Measurements from ENCODE around the gene SLCO4A1.

Gene SLCO4A1

DNA sequence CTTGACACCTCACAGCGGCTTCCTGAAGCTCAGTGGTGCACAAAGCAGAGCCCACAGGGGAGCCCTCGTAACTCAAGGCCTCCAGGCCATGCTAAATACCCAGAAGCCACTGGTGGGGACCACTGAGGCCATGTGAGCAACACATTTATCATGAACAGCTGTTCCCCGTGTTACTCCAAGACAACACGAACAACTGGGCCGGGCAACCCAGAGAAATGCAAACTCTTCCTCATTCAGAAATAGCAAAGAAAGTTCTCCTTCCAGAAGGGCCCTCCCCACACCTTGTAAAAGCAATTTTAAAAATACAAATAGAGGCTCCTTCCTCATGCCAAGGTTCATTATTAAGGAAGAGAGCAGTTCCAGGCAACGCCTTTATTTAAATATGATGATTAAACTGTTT is 36.3 kb upstream of the SLCO4A1 start:
- DNase-seq (ENCODE audit: low read depth in 1 of 2, low spot score in 1 of 2): no peak

DNA sequence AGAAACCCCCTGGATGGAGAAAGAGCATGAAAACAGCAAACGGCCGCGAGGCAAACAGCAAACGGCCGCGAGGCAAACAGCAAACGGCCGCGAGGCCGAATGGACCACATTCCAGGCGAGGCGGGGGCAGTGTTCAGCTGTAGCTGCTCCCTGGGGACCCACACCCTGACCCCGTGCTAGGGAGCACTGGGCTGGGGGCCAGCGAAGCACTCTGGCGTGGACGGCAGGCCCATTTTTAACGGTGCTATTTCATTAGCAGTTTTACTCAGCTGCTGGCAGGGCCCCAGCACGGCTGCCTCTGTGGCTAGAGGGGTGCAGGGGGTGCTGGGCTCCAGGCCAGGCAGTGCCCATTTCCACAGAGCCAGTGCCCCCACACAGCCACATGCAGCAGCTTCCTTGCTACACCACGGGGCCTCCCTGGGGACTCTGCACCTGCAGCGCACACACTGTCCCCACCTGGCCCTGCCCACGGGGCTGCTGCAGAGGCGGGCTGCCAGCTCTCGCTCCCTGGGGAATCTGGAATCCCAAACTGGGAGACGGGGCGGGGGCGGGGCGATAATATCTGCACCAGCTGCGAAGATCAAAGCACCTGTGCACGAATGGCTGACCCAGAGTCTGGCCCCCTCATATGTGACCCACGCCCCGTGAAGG is 35.6 kb upstream of the SLCO4A1 start:
- DNase-seq (ENCODE audit: low read depth in 1 of 2, low spot score in 1 of 2): no peak

DNA sequence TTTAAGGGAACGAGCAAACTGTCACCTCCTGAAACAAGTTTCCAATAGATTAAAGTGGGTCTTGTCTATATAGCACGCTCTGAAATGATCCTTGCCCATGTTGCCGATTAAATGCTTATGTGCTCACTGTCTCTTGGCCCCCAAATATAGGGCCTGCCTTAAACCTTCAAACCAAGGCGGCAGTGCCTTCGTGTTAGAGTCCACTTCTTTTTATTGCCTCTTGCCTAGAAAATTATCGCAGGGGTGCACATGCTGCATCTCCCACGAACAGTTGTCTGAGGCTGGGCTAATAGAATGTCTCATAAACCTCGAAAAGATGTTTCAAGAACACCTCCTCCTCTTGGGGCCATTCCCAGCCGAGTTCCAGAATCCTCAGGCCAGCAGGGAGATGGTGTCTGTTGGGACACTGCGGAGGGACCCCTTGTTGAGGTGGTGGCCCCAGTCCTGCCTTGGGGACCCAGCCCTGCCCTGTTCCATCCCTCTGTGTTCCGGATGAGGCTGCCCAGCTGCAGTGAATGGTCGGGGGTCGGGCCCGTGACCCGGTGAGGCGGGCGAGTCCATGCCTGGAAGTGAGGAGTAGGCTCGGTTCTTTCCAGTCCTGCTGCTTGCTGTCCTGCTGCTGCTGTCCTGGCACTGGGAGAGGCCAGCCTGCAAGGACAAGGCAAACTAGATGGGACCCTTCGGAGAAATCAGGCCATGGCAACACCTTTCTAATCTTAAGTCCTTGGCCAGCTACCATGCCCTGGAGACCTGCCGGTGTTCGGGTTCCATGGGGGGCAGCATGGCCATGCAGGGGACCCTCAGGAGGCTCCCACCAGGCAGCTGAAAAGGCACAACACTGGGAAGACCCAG is 34.7 kb upstream of the SLCO4A1 start:
- no peak for DNase-seq (ENCODE audit: low read depth in 1 of 2, low spot score in 1 of 2)

DNA sequence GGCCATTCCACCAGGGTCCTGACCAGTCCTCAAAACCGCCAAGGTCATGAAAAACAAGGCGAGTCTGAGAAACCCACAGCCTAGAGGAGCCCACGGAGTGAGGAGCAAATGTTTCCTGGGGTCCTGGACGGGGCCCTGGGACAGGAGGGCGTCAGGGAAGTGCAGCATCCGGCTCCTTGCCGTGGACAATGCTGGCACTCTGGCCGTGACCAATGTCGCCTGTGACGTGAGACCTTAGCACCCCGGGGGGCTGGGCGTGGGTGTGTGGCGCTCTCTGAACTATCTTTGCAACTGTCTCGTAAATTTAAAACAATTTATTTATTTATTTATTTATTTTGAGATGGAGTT is 34.1 kb upstream of the SLCO4A1 start:
- no peak for DNase-seq (ENCODE audit: low read depth in 1 of 2, low spot score in 1 of 2)

DNA sequence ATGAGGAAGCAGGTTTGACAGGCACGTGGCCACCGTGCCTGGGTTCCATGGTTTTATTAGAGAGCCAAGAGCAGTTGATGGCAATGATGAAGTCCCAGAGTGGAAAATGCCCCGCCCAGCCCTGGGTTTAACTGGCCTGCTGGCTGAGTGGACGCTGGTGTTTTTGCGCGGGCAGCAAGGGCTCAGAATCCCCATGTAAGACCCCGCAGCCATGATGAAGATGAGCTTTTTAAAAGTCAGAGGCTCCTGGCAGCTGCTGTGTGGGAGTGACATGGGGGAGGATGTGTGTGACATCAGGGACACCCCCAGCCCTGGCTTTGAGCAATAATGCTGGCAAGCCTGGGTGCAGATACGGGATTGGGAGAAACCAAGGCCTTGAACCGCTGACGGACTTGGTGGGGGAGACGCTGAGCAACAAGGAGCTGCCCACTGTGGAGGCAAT is 33.0 kb upstream of the SLCO4A1 start:
- no peak for DNase-seq (ENCODE audit: low read depth in 1 of 2, low spot score in 1 of 2)

DNA sequence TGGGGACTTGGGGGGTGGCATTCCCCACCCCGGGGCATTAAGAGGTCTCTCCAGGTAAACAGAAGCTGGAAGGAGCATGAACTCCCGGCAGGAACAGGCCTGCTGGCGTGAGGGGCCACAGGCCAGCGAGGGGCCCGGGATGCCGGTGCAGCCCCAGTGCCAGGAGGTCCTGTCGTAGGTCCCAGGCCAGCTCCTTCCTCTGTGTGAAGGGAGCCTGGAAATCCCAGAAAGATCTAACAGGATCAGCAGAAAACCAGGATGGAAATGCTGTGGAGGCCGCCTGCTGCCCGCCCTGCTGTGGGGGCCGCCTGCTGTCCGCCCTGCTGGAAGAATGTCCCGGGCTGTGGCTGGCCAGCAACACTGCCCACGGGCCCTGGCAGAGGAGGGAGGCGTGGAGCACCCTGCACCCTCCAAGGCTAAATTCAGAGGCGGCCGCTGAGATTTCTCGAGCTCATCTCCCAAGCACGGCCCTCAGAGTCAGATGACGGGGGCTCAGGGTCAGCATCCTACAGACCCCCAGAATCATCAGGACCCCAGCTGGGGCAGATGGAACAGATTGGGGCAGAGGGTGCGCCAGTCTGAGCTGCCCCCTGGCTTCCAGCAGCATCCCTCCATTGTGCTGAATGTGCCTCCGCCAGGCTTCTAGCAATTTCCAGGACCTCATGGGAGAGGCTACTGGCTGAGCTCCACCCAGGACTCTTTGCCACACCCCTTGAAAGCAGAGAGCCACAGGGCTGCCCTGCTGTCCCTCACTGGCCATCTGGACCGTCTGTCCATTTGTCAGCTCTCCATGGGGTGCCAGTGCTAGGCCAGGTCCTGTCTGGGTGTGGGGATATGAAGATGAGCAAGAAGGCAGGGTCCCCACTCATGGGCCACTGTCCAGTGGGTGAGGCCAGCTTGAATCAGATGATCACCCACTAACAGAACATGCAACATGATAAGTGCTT is 32.2 kb upstream of the SLCO4A1 start:
- no peak for DNase-seq (ENCODE audit: low read depth in 1 of 2, low spot score in 1 of 2)

DNA sequence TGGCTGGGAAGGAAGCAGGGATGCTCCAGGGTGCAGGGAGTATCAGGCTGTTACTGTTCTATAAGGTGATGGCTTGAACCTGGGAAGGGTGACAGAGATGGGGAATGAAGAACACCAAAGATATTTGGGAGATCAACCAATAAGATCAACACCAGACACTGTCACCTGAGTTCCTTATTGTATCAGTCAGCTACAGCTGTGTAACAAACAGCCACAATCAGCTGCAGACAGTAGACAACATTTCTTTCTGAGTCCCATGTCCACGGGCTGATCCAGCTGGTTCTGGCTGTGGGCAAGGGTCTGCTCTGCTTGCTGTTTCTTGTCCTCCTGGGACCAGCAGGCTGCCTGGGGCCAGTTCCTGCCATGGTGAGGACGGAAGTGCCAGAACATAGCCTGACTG is 31.3 kb upstream of the SLCO4A1 start:
- no peak for DNase-seq (ENCODE audit: low read depth in 1 of 2, low spot score in 1 of 2)

DNA sequence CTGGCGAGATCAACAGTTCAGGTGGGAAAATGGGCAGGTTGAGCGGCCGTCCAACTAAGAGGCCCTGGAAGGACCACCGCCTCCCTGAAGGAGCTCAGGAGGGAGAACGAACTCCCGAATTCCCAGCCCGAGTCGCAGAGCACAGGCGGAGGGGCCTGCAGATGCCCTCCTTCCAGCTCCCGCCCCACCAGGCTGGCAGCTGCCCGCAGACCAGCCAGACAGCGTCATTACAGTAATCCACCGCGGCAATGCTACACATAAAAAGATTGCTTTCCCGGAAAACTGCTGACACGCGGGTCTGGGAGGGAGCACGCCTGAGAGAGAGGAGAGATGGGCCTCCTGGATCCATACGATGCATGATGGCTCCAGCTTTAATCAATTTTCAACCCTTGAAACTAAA is 30.5 kb upstream of the SLCO4A1 start:
- no peak for DNase-seq (ENCODE audit: low read depth in 1 of 2, low spot score in 1 of 2)

DNA sequence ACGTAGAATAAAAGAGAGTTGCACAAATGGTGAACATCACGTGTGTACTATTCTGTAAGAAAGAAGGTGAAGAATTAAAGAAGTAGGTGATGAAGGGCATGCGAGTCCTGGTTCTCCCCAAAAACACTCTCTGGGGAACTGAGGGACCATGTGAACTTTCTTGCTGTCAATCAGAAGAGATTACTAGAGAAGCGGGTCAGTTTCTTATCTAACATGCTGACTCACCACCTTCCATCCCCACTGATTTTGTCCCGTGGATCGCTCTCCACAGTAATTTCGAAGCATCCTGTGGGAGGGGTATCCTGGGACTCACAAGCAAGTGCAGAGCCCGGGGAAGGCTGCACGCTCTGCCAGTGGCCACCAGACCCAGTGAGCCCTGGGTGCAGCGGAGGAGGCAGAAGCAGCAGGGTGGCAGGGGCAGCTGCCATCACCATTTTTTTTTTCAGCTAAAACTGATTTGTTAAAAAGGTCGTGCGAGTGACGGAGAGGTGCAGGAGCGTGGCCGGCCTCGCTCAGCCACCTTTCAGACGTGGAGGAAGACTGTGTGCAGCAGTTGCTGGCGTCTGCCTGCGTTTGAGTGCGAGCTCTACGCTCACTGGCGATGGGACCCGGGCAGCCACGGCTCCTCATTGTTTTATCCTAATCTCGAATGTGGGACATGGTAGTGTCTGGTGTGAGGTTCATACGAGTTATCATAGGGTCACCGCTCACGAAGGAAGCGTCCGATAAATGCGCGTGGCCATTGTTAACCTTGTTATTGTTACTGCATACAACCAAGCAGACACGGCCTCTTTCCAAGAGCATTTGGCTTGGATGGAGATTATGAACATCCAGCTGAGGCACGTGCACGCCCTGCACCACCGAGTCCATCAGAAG is 28.0 kb upstream of the SLCO4A1 start:
- no peak for DNase-seq (ENCODE audit: low read depth in 1 of 2, low spot score in 1 of 2)

DNA sequence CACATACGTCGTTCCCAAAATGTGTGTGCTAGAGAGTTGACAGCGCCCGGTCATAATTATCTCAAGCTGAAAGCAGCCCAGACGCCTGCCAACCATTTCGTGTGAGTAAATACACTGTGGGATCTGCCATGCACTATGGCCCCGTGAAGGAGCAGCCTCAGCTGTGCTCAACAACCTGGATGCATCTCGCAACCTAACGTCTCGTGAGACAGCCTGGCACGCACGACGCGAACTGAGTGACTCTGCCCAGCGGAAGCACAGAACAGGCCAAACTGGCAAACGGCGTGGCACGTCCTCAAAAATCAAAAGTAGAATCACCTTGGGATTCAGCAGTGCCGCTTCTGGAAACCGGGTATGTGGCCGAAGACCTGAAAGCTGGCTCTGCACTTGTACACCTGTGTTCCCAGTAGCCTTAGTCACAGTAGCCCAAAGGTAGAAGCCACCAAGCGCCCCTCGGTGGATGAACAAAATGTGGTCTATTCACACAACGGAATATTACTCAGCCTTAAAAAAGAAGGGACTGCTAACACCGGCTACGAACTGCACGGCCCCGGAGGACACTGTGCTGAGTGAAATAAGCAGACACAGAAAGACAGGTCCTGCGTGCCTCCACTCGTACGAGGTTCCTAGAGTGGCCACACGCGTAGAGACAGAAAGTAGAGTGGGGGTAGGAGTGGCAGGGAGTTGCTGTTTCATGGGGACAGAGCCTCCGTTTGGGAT is 27.2 kb upstream of the SLCO4A1 start:
- no peak for DNase-seq (ENCODE audit: low read depth in 1 of 2, low spot score in 1 of 2)

DNA sequence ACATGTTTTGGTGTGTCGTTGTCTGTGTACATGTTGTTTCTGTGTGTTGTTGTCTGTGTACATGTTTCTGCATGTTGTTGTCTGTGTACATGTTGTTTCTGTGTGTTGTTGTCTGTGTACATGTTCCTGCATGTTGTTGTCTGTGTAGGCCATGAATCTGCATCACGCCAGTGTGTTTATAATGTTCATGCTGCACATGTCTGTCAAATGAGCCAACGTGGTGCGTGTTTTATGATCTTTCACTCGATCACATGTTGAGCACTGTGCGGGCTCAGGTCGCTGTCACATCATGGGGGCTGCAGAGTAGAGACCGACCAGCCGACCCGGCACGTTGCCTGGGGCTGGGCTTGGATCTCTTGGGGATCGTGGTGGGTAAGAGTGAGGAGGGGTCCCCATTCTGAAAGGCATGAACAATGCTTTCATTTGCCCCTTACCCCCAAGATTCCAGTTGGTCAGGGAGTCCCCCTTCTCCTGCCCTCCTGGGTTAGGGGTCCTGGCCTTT is 26.5 kb upstream of the SLCO4A1 start:
- no peak for DNase-seq (ENCODE audit: low read depth in 1 of 2, low spot score in 1 of 2)

DNA sequence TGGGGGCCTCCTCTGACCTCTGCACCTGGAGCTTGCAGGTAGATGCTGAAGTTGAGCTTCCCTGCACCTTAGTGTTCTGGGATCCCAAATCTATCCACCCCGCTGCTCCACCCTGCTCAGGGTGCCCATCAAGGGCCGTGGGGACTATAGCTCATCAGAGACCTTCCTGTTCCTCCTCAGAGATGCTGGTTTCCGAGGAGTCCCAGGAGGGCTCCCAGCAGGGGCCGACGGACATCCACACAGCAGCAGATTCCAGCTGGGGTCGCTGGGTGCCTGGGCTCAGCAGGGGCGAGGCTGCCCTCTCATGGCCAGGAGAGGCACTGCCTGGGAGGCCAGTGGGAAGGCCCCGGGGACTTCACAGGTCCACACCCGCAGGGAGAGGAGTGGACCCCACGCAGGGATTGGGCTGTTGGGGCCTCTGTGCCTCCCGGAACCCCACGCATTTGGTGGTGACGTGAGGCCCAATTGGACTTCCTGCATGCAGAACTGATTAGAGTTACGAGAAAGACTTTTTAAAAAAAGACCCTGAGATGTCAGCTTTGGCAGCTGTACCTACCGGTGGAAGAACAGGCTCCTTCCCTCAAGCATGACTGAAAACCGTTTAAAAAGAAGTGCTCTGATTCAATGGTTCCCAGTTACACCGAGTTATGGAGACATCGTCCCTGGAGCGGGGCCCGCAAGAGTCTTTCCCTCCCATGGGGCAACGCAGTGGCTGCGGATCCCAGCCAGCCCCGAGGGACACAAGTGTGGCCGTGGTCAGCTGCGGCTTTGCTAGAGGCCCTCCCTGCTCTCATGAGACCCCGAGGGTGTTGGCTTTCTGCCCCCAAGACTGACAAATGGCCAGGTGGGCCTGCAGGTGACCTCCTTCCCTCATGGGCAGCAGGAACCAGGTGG is 25.3 kb upstream of the SLCO4A1 start:
- DNase-seq (ENCODE audit: low read depth in 1 of 2, low spot score in 1 of 2): peak; percentile 45 to 49

DNA sequence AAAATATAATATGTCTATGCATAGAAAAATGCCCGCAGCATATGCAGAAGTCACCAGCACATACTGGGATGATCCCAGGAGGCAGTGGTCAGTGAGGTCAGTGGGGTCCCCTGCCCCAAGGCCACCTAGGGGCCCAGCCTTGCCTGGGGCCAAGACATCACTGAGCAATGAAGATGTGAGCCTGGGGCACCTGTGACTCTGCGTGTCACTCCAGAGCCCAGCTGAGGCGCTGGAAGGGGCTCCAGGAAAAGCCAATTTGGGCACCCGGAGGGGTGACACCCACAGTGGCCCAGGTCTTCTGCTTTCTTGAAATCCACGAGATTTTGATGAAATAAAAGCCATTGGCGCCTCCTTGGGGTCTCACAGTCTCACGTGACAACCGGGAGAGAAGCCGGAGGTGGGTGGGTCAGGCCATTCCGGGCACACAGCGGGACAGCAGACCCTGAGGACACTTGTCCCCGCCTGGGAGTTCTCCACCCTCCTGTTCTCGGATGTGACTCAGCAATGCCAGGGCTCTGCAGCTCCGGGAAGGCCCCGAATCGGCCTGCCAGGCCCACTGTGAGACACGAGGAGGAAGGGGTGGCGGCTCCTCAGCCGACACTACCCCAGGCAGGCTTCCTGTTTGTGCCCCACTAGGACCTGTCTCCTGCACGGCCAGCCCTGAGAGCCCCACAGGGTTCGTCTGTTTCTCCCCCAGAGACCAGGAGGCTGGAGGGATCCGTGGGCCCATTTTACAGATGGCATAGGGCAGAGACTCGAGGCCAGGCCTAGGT is 24.4 kb upstream of the SLCO4A1 start:
- peak in 1 of 2 donors; percentile 35 for DNase-seq (ENCODE audit: low read depth in 1 of 2, low spot score in 1 of 2)

DNA sequence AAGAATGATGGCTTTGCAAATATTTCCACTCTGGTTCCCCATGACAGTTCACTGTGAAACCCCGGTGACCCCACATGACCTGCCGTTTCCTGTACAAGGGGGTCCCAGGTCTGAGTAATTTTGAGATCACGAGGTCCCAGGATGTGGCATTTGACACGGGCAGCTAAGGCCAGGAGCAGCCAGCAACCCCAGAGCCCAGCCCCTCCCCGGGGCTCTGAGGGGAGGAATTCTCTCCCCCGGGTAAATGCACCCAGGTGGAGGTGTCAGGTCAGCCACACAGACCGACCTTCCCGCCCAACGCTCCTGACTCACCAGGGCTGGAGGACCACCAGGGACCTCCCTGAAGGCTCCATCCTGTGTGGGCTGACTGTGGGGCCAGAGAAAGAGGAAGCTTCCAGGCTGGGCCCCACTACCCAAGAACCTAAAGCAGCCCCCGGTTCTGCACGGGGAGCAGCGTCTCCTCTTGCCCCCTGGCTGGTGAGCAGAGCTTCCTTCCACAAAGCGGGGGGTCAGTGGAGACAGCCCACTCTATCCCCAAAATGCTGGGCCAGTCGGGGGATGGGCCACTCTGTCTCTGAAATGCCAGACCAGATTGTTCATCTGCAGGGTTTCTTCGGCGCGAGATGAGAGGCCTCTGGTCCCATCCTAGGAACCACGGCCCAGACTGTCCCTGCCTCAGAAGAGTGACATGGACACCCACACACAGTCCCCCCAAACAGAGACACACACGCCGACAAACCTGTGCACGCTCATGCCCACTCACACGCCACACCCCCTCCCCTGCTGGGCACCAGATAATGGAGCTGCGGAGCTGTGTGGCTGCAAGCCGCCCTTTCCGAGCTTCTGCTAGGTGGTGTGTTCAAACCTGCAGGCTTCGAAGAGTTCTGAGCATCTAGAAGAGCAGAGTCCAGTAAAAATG is 23.4 kb upstream of the SLCO4A1 start:
- no peak for DNase-seq (ENCODE audit: low read depth in 1 of 2, low spot score in 1 of 2)

DNA sequence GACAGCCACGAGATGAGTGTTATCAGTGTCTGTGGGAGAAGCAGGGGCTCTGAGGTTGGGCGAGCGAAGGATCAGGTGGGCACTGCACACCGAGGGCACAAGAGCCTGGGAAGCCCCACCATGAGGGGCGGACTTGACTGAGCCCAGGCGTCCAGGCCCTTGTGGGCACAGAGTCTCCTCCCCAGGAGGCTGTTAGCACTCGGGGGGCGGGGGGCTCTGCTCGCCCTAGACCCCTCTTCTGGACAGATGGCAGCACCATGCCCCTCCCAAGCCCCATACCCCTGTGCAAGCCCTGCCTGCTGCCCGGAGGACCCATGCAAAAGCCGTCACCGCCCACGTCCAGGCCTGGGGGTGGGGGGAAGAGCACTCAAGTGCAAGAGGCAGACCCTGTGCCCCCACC is 21.7 kb upstream of the SLCO4A1 start:
- no peak for DNase-seq (ENCODE audit: low read depth in 1 of 2, low spot score in 1 of 2)

DNA sequence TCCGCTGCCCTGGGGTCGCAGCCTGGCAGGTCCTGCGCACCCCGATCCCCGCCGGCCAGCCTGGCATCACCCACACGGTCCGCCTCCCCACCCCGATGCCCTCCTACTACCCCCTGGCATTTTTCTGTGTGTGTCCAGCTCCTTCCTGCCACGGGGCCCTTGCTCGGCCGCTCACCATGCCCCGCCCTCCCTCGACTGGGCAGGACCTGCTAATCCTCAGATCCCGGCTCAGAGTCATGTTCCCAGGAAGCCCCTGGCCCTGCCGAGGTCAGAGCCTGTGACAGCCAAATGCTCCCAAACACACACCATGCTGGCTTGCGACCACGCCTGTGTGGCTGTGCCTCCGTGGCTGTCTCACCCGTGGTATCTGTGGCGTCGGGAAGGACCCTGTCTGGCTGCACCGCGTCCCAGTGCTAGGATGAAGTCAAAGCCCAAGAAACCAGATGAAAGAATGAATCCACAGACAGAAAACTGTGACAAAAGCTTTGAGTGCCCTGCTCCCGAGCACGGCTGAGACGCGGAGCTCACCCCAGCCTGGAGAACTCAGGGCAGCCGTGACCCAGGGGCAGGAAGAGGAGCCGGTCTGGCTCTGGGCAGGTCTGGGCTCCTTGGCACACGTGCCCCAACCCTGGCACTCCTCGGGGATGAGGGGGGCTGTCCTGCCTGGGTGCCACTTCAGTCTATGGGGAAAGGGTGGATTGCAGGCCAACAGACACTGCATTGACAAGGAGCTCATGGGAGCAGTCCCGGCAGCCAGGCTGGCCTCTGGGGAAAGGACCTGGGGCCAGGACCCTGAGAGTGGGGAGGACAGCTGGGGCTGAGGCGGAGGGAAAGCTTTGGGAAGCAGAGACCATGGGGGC is 20.8 kb upstream of the SLCO4A1 start:
- DNase-seq (ENCODE audit: low read depth in 1 of 2, low spot score in 1 of 2): no peak

Measured in activated CD4-positive, alpha-beta T cell treated with anti-CD3 and anti-CD28 coated beads, Interleukin-2, amount 50 U/mL, for 24 hours (primary cell).